GM12865 (cell line): Measurements from ENCODE around the gene LIPA.
A peak's percentile ranks its signal among the peaks of the same experiment; 100 is the strongest.

Experiments
- DNase-seq: peaks from one replicate; pipeline ENCODE4 v3.0.0; 2010; ENCODE audit warnings: low read depth
- H3K4me3 ChIP-seq: 2 replicates; pipeline ENCODE4 v1.5.1; 2011; ENCODE audit warnings: mild to moderate bottlenecking, low read depth, low read length, control low read depth
- CTCF ChIP-seq: IDR thresholded peaks from 2 replicates; pipeline ENCODE4 v1.5.1; 2011; ENCODE audit warnings: low read length, control low read depth, low read depth, inconsistent platforms; ENCODE audit not compliant: insufficient read depth; ENCODE audit errors: missing control alignments

The LIPA gene

DNA sequence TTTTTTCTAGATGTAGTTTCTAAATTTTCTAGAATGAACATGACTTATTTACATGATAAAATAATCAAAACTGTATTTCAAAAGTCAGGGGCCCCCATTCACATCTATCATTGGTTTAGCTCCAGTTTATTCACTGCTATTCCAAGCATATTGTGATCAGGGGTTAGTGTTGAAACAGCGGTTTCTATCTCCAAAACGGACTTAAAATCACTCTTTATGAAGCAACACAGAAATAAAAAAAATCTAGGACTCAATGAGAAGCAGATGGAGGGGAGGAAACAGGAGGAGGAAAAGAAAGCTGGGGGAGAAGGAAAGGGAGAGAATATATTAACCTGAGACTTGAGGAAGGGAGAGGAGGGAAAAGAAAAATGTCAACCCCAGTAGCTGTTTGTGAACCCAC lies 29.7 kb downstream of the LIPA start:
- no peak overlapping the region for H3K4me3 ChIP-seq
- no peak for TF ChIP-seq CTCF
- DNase-seq = no peak

GRCh38 chr10:89219513-89220218 lies 31.9 kb downstream of the LIPA start:
- no peak overlapping the region for H3K4me3 ChIP-seq
- DNase-seq = no peak
- TF ChIP-seq CTCF = no peak

- peak; percentile 57 for TF ChIP-seq CTCF
- peak; percentile 72 for DNase-seq
- H3K4me3 ChIP-seq = no peak overlapping the region
Observed at GRCh38 chr10:89217057-89217990, 34.3 kb downstream of the LIPA start.

- H3K4me3 ChIP-seq = no peak overlapping the region
- TF ChIP-seq CTCF = no peak
- DNase-seq = no peak
Observed at GRCh38 chr10:89216056-89216455, 35.5 kb downstream of the LIPA start.

GRCh38 chr10:89215511-89215910 lies 36.1 kb downstream of the LIPA start:
- DNase-seq = no peak

GRCh38 chr10:89214566-89215165 lies 36.9 kb downstream of the LIPA start:
- H3K4me3 ChIP-seq = no peak overlapping the region
- no peak for DNase-seq
- TF ChIP-seq CTCF = no peak

More at GRCh38 chr10:89215511-89215910, 36.1 kb downstream of the LIPA start:
- no peak overlapping the region for H3K4me3 ChIP-seq
- TF ChIP-seq CTCF = no peak
